Measurements from ENCODE around the gene LGR6.

DNA sequence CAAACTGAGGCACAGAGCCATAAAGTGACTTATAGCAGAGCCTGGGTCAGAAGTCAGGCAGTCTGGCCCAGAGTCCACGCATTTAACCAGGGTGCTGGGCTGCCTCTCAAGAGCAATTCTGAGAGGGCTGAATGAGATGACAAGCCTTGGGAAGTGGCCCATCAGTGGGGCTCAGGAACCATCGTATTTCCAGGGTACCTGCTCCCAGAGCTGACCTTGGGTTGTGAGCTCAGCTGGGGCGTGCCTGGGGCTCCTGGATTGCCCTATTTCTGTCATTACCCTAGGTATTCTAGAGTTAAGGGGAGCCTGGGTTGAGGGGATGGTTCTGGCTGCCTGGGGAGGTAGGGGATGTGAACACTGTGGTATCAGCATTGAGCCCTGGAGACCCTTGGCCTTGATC, 49.4 kb downstream of the LGR6 start:
- no peak for TF ChIP-seq EZH2 (IDR thresholded peaks at IDR 0.05; ENCODE audit: borderline replicate concordance)
- TF ChIP-seq, protein P1, sequence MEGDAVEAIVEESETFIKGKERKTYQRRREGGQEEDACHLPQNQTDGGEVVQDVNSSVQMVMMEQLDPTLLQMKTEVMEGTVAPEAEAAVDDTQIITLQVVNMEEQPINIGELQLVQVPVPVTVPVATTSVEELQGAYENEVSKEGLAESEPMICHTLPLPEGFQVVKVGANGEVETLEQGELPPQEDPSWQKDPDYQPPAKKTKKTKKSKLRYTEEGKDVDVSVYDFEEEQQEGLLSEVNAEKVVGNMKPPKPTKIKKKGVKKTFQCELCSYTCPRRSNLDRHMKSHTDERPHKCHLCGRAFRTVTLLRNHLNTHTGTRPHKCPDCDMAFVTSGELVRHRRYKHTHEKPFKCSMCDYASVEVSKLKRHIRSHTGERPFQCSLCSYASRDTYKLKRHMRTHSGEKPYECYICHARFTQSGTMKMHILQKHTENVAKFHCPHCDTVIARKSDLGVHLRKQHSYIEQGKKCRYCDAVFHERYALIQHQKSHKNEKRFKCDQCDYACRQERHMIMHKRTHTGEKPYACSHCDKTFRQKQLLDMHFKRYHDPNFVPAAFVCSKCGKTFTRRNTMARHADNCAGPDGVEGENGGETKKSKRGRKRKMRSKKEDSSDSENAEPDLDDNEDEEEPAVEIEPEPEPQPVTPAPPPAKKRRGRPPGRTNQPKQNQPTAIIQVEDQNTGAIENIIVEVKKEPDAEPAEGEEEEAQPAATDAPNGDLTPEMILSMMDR (IDR thresholded peaks at IDR 0.05; ENCODE audit: poor library complexity): no peak
- no peak for TF ChIP-seq EZH2phosphoT487 (IDR thresholded peaks at IDR 0.05; ENCODE audit: low read depth, severe bottlenecking, unreplicated experiment)

Data from hepatocyte (in vitro differentiated cells).